HepG2 (cell line): ENCODE data around the gene ACTR3. TPM values are rescaled to one million over a fixed set of nuclear protein-coding genes. Genes with fewer than 3 reads are reported as not detected.

Source experiments
- ARID3A ChIP-seq: IDR thresholded peaks from 2 replicates; pipeline ENCODE4 v1.6.1; 2012; ENCODE audit warnings: low read depth, low read length, improper control_type of control experiment
- ATF4 ChIP-seq, 2 experiments: fragments of 450-650 bp in 1 of 2; sonication (generic) in 1 of 2; formaldehyde crosslinking; IDR thresholded peaks; 2 replicates each; pipeline versions ENCODE4 v1.5.0 to v1.8.0; 2020 to 2022; ENCODE audit warnings: mild to moderate bottlenecking in 1 of 2, missing genetic modification reagents in 1 of 2
- CCDC6 ChIP-seq: sonication (generic); formaldehyde crosslinking; IDR thresholded peaks from 2 replicates; pipeline ENCODE4 v1.8.1; 2022; ENCODE audit warnings: mild to moderate bottlenecking, missing genetic modification reagents, moderate library complexity
- E2F2 ChIP-seq: sonication (generic); formaldehyde crosslinking; IDR thresholded peaks from 2 replicates; pipeline ENCODE4 v1.4.0; 2020; ENCODE audit warnings: missing genetic modification reagents, borderline replicate concordance
- E2F5 ChIP-seq: sonication (generic); formaldehyde crosslinking; conservative IDR thresholded peaks from 2 replicates; pipeline ENCODE4 v1.4.0; 2020; ENCODE audit warnings: missing genetic modification reagents
- HIC2 ChIP-seq: sonication (generic); formaldehyde crosslinking; IDR thresholded peaks from 2 replicates; pipeline ENCODE4 v1.9.0; 2022; ENCODE audit warnings: low read depth, missing genetic modification reagents
- HOXA5 ChIP-seq: sonication (generic); formaldehyde crosslinking; IDR thresholded peaks from 2 replicates; pipeline ENCODE4 v1.4.0; 2020; ENCODE audit warnings: missing genetic modification reagents
- NCOA2 ChIP-seq: sonication (generic); formaldehyde crosslinking; IDR thresholded peaks from 2 replicates; pipeline ENCODE4 v1.8.0; 2022; ENCODE audit warnings: inconsistent platforms
- RBM22 ChIP-seq: fragments of 200-400 bp; formaldehyde crosslinking; optimal IDR thresholded peaks from 2 replicates; pipeline ENCODE3; 2017; ENCODE audit warnings: mild to moderate bottlenecking, low read length, moderate library complexity
- RFX5 ChIP-seq: IDR thresholded peaks from 2 replicates; pipeline ENCODE4 v1.6.1; 2011; ENCODE audit warnings: low read depth, low read length, improper control_type of control experiment
- STAT6 ChIP-seq: sonication (generic); formaldehyde crosslinking; IDR thresholded peaks from 2 replicates; pipeline ENCODE4 v1.4.0; 2020; ENCODE audit warnings: missing genetic modification reagents, mild to moderate bottlenecking, borderline replicate concordance
- THAP8 ChIP-seq: sonication (generic); formaldehyde crosslinking; IDR thresholded peaks from 2 replicates; pipeline ENCODE4 v1.5.1; 2020; ENCODE audit warnings: missing genetic modification reagents, mild to moderate bottlenecking, borderline replicate concordance
- XRCC5 ChIP-seq: fragments of 200-400 bp; formaldehyde crosslinking; optimal IDR thresholded peaks from 2 replicates; pipeline ENCODE3; 2017; ENCODE audit warnings: mild to moderate bottlenecking, low read length
- ZBTB42 ChIP-seq: sonication (generic); formaldehyde crosslinking; IDR thresholded peaks from 2 replicates; pipeline ENCODE4 v1.5.0; 2020; ENCODE audit warnings: mild to moderate bottlenecking, missing genetic modification reagents
- ZFP36L1 ChIP-seq: sonication (generic); formaldehyde crosslinking; IDR thresholded peaks from 2 replicates; pipeline ENCODE4 v1.8.0; 2022; ENCODE audit warnings: mild to moderate bottlenecking, missing genetic modification reagents, moderate library complexity
- ZNF460 ChIP-seq: sonication (generic); formaldehyde crosslinking; IDR thresholded peaks from 2 replicates; pipeline ENCODE4 v1.5.1; 2020; ENCODE audit warnings: missing genetic modification reagents, mild to moderate bottlenecking, borderline replicate concordance
- ZNF83 ChIP-seq: sonication (generic); formaldehyde crosslinking; IDR thresholded peaks from 2 replicates; pipeline ENCODE4 v1.4.0; 2020; ENCODE audit warnings: missing genetic modification reagents, mild to moderate bottlenecking, borderline replicate concordance
- polyA plus RNA-seq, 8 experiments: library from polyadenylated mRNA; depleted of rRNA in 3 of 8; stranded (reverse) in 7 of 8; unstranded in 1 of 8; fragments of >200 nt; fragmentation: Illumina TruSeq in 4 of 8; extraction: Trizol in 4 of 8; gene quantifications; 2 replicates each; pipeline versions ENCODE4 v1.2.1 to v1.2.3, GENCODE V29; 2011 to 2016; ENCODE audit warnings: low read depth in 4 of 8, missing spikeins in 1 of 8, mixed read lengths in 1 of 8; ENCODE audit not compliant: insufficient read depth in 1 of 8
- total RNA-seq, 5 experiments: library from RNA; depleted of rRNA; stranded (reverse); fragments of >200 nt; fragmentation: Illumina TruSeq; extraction: Trizol; gene quantifications; 2 replicates each; pipeline ENCODE4 v1.2.3, GENCODE V29; 2016; ENCODE audit warnings: low read depth in 1 of 5

Gene ACTR3
- total and polyA plus RNA-seq, 2 of the 13 experiments (the other 11 are each of a cell fraction or from before 2014, with no cell fraction given), result 123 to 225 TPM

GRCh38 chr2:113977060-113977659 lies 87.3 kb downstream of the ACTR3 start (continued):
- TF ChIP-seq E2F2 (CRISPR knock-in tag) (no peak), XRCC5 (no peak), E2F5 (no peak), RFX5 (no peak), NCOA2 (CRISPR knock-in tag) (no peak), THAP8 (CRISPR knock-in tag) (no peak), HOXA5 (CRISPR knock-in tag) (0 out of 2 replicates have a peak, but pooled peaks have one; percentile 41), ARID3A (no peak), HIC2 (CRISPR knock-in tag) (no peak), STAT6 (CRISPR knock-in tag) (no peak), ATF4 (CRISPR knock-in tag; IDR thresholded peaks at IDR 0.05) (no peak), CCDC6 (CRISPR knock-in tag) (0 out of 2 replicates have a peak, but pooled peaks have one; percentile 40), RBM22 (no peak), ZNF83 (peak; percentile 13; the same call in 1 of the 2 replicates), ZBTB42 (CRISPR knock-in tag) (no peak), ZFP36L1 (CRISPR knock-in tag) (no peak), ZNF460 (no peak)
